PFSK-1 (cell line): ENCODE measurements around the gene GRAMD1A.

Experiments
- FOXP2 ChIP-seq: optimal IDR thresholded peaks from 2 replicates; pipeline ENCODE3; 2011; ENCODE audit warnings: borderline replicate concordance, control low read depth, inconsistent platforms; ENCODE audit not compliant: insufficient read depth; ENCODE audit errors: extremely low read length, extremely low read depth
- POLR2AphosphoS5 ChIP-seq: IDR thresholded peaks from 2 replicates; pipeline ENCODE4 v1.6.1; 2012; ENCODE audit warnings: low read depth, mild to moderate bottlenecking, control low read depth, low read length, moderate library complexity
- SIN3A ChIP-seq: IDR thresholded peaks from 2 replicates; pipeline ENCODE4 v1.6.1; 2012; ENCODE audit warnings: mild to moderate bottlenecking, low read length, moderate library complexity, borderline replicate concordance; ENCODE audit not compliant: insufficient read depth
- TAF1 ChIP-seq: IDR thresholded peaks from 2 replicates; pipeline ENCODE4 v1.6.1; 2012; ENCODE audit warnings: low read length, control low read depth, borderline replicate concordance; ENCODE audit not compliant: insufficient read depth
- TF ChIP-seq, protein P1 (sequence below), 2 experiments: IDR thresholded peaks; 2 replicates each; pipeline versions ENCODE4 v1.6.1 to v1.8.0; 2011 to 2012; ENCODE audit warnings: low read depth in 2 of 2, low read length in 2 of 2, control low read depth in 1 of 2, inconsistent platforms in 1 of 2, mild to moderate bottlenecking in 1 of 2, moderate library complexity in 1 of 2; ENCODE audit not compliant: insufficient read depth in 1 of 2

The GRAMD1A gene

DNA sequence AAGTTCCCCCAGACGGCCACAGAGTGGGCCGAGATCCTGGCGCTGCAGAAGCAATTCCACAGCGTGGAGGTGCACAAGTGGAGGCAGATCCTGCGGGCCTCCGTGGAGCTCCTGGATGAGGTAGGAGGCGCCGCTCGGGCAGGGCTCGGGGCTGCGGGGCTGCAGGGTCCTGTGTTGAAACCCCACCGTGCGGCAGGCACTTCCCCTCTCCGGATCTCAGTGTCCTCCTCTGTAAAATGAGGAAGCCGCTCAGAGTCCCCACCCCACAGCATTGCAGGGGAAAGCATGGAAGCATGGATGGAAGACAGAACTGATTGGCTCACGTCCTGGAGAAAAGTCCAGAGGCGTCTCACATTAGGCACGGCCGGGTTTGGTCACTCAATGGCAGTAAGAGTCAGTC lies 23.3 kb downstream of the GRAMD1A start:
- TF ChIP-seq TAF1 (no peak), SIN3A (no peak), FOXP2 (no peak)
- TF ChIP-seq, protein P1, sequence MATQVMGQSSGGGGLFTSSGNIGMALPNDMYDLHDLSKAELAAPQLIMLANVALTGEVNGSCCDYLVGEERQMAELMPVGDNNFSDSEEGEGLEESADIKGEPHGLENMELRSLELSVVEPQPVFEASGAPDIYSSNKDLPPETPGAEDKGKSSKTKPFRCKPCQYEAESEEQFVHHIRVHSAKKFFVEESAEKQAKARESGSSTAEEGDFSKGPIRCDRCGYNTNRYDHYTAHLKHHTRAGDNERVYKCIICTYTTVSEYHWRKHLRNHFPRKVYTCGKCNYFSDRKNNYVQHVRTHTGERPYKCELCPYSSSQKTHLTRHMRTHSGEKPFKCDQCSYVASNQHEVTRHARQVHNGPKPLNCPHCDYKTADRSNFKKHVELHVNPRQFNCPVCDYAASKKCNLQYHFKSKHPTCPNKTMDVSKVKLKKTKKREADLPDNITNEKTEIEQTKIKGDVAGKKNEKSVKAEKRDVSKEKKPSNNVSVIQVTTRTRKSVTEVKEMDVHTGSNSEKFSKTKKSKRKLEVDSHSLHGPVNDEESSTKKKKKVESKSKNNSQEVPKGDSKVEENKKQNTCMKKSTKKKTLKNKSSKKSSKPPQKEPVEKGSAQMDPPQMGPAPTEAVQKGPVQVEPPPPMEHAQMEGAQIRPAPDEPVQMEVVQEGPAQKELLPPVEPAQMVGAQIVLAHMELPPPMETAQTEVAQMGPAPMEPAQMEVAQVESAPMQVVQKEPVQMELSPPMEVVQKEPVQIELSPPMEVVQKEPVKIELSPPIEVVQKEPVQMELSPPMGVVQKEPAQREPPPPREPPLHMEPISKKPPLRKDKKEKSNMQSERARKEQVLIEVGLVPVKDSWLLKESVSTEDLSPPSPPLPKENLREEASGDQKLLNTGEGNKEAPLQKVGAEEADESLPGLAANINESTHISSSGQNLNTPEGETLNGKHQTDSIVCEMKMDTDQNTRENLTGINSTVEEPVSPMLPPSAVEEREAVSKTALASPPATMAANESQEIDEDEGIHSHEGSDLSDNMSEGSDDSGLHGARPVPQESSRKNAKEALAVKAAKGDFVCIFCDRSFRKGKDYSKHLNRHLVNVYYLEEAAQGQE (IDR thresholded peaks at IDR 0.05; ENCODE audit: insufficient read depth in 1 of 2, low read depth in 2 of 2, low read length in 2 of 2): no peak

DNA sequence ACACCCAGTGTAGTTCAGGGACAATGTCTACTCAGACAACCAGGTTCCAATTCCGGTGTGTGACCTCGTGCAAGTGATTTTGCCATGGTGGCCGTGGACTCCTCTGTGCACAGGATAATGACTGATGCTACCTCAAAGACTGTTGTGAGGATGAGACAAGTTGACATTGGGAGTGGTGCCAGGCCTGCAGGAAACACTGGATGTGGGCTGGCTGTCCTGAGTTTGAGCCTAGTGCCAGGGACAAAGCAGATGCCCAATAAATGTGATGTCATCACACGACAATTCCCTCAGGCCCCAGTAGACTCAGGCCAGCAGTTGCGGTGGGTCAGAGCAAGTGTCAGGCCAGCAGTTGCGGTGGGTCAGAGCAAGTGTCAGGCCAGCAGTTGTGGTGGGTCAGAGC lies 24.0 kb downstream of the GRAMD1A start:
- TF ChIP-seq POLR2AphosphoS5 (no peak), FOXP2 (no peak), TAF1 (no peak), SIN3A (no peak)
- TF ChIP-seq, protein P1 (IDR thresholded peaks at IDR 0.05; ENCODE audit: insufficient read depth in 1 of 2, low read depth in 2 of 2, low read length in 2 of 2): no peak

DNA sequence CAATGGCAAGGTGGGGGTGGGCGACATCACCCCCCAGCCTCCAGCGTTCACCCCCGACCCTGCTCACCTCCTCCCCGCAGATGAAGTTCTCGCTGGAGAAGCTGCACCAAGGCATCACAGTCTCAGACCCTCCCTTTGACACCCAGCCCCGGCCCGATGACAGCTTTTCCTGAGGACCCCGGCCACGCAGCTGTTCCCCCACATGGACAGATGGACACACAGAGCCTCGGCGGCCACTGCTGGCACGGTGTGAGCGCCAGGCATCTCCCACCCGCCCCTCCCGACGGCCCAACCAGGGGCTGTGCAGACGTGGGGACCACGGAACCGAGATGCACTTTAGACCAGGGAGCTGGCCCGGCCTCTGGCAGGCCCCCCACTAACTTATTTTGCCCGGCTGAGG lies 25.8 kb downstream of the GRAMD1A start:
- TF ChIP-seq POLR2AphosphoS5: no peak
- TF ChIP-seq, protein P1 (IDR thresholded peaks at IDR 0.05; ENCODE audit: insufficient read depth in 1 of 2, low read depth in 2 of 2, low read length in 2 of 2): no peak
- no peak for TF ChIP-seq FOXP2
- no peak for TF ChIP-seq TAF1
- TF ChIP-seq SIN3A: no peak

DNA sequence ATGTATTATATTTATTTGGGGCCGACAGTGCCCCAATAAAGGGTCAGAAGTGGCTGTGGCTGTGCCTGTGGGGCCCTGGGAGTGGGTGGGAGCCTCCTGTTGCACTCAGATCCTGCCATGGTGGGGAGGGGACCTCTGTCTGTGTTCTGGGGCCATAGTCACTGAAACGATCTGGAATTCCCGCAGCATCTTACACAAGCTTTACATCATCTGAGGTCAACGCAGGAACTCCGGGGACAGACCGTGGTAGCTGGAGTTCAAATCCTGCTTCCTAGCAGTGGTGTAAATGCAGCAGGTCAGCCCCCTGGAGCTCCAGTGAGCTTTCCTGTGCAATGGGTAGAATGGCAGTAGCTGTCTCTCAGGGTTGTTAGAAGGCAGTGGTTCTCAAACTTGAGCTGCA lies 26.3 kb downstream of the GRAMD1A start:
- TF ChIP-seq SIN3A: no peak
- no peak for TF ChIP-seq TAF1
- TF ChIP-seq, protein P1 (IDR thresholded peaks at IDR 0.05; ENCODE audit: insufficient read depth in 1 of 2, low read depth in 2 of 2, low read length in 2 of 2): no peak
- no peak for TF ChIP-seq POLR2AphosphoS5
- no peak for TF ChIP-seq FOXP2

DNA sequence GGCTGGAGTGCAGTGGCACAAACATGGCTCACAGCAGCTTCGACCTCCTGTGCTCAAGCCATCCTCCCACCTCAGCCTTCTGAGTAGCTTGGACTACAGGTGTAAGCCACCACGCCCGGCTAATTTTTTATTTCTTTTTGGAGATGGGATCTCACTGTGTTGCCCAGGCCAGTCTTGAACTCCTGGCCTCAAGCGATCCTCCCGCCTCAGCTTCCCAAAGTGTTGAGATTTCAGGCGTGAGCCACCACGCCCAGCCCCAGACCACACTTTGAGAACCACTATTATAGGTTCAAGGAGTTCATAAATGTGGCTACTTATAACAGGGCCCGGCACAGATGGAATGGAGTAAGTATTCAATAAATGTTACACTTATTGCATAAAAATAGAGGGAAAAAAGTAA lies 26.9 kb downstream of the GRAMD1A start:
- no peak for TF ChIP-seq POLR2AphosphoS5
- TF ChIP-seq, protein P1 (IDR thresholded peaks at IDR 0.05; ENCODE audit: insufficient read depth in 1 of 2, low read depth in 2 of 2, low read length in 2 of 2): no peak
- TF ChIP-seq FOXP2: no peak
- TF ChIP-seq TAF1: no peak
- TF ChIP-seq SIN3A: no peak
